Measurements from ENCODE around the gene DGCR2.

DNA sequence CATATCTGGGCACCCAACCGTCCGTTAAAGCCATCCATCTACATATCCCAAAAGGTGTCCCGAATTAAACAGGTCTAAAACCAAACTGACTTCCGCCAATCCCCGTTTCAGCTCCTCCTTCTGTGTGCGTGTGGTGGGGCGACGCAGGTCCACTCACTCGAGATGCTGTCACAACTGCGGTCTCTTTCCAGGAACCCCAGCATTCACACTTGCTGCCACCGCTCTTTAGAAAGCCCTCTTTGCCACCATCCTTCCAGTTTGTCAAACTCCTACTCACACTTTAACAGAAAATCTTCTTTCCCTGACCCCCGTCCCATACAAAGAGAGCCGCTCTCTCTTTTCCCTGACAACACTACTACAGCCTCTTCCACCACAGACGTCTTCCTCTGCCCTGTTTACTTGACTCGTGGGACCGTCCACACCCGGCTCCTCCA lies 21.8 kb upstream of the DGCR2 start:
- no peak for TF ChIP-seq POLR2A (IDR thresholded peaks at IDR 0.05)
- TF ChIP-seq, protein P1, sequence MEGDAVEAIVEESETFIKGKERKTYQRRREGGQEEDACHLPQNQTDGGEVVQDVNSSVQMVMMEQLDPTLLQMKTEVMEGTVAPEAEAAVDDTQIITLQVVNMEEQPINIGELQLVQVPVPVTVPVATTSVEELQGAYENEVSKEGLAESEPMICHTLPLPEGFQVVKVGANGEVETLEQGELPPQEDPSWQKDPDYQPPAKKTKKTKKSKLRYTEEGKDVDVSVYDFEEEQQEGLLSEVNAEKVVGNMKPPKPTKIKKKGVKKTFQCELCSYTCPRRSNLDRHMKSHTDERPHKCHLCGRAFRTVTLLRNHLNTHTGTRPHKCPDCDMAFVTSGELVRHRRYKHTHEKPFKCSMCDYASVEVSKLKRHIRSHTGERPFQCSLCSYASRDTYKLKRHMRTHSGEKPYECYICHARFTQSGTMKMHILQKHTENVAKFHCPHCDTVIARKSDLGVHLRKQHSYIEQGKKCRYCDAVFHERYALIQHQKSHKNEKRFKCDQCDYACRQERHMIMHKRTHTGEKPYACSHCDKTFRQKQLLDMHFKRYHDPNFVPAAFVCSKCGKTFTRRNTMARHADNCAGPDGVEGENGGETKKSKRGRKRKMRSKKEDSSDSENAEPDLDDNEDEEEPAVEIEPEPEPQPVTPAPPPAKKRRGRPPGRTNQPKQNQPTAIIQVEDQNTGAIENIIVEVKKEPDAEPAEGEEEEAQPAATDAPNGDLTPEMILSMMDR (IDR thresholded peaks at IDR 0.05): no peak

Data from body of pancreas (tissue), 4 donors.